Epithelial cell of proximal tubule (primary cell): ENCODE results near the gene HSPA1L. TPM values are rescaled to one million over a fixed set of nuclear protein-coding genes. Genes with fewer than 3 reads are reported as not detected.

Source experiments
- DNase-seq: peaks from one replicate; pipeline ENCODE4 v3.0.0-alpha.2; 2011; ENCODE audit warnings: low read depth
- H3K4me3 ChIP-seq: 2 replicates; pipeline ENCODE4 v1.5.1; 2011; ENCODE audit warnings: low read depth, mild to moderate bottlenecking, low read length
- total RNA-seq: library from RNA; depleted of rRNA; stranded (reverse); fragments of >200 nt; gene quantifications from 2 replicates; pipeline ENCODE4 v1.2.3, GENCODE V29; 2015
- TF ChIP-seq, protein P1 (sequence below): conservative IDR thresholded peaks from 2 replicates; pipeline ENCODE4 v1.5.1; 2012; ENCODE audit warnings: low read depth, mild to moderate bottlenecking, low read length

Gene HSPA1L
- total RNA-seq, 1 donor from 2014 or later, result 0.35 TPM

GRCh38 chr6:31769684-31770371 lies 45.3 kb downstream of the HSPA1L start:
- TF ChIP-seq, protein P1, sequence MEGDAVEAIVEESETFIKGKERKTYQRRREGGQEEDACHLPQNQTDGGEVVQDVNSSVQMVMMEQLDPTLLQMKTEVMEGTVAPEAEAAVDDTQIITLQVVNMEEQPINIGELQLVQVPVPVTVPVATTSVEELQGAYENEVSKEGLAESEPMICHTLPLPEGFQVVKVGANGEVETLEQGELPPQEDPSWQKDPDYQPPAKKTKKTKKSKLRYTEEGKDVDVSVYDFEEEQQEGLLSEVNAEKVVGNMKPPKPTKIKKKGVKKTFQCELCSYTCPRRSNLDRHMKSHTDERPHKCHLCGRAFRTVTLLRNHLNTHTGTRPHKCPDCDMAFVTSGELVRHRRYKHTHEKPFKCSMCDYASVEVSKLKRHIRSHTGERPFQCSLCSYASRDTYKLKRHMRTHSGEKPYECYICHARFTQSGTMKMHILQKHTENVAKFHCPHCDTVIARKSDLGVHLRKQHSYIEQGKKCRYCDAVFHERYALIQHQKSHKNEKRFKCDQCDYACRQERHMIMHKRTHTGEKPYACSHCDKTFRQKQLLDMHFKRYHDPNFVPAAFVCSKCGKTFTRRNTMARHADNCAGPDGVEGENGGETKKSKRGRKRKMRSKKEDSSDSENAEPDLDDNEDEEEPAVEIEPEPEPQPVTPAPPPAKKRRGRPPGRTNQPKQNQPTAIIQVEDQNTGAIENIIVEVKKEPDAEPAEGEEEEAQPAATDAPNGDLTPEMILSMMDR, result peak; percentile 91
- no peak overlapping the region for H3K4me3 ChIP-seq
- DNase-seq, result no peak

DNA sequence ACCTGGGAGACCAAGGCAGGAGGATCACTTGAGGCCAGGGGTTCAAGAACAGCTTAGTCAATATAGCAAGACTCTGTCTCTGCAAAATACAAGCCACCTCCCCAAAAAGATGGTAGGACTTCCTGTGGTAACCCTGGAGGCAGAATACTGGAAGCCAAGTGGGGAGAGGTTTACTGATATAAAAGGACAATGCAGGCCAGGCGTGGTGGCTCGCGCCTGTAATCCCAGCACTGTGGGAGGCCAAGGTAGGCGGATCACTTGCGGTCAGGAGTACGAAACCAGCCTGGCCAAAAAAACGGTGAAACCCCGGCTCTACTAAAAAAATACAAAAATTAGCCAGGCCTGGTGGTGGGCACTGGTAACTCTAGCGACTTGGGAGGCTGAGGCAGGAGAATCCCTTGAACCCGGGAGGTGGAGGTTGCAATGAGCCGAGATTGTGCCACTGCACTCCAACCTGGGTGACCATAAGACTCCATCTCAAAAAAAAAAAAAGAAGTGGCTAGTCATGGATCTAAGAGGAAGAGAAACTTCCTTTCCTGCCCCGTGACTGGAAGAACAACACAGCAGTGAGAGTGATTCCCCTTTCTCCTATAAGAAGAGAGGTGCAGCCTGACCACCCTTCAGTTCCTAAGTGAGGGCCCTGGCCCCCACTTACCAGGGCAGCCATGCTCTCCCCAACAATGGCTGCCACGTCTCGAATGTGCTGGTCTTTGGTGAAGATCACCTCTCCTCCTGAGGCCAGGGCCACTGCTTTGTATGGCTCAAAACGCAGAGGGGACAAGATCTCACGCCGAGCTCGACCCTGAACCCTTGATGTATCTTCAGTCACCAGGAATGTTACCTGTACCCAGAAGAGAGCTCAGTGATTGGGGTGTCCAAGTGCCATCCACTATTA lies 46.5 kb downstream of the HSPA1L start:
- no peak overlapping the region for H3K4me3 ChIP-seq
- no peak for DNase-seq
- TF ChIP-seq, protein P1, result no peak

DNA sequence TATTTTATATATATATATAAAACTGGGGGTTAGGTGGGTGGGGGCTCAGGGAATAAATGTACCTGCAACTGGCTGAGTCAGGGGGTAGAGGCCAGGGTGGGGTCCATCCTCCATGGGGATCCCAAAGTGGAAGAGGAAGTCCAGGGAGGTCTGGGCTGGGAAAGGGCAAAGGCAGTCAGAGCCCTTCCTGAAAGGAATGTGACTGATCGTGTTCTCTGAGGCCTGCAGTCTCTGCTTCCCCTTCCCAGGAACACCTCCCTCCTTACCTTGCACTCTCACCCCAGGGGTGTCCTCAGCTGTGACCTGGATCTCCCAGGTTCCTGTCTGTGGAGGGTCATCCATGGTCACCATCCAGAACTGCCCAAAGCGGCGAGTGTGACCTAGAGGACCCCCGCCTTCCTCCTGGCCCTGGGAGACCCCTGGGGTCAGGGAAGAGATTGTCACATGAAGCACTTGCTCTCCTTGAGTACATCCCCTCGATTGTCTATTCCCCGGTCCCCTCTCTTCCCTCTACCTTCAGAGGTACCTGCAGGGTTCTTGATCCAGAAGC lies 47.9 kb downstream of the HSPA1L start:
- H3K4me3 ChIP-seq, result no peak overlapping the region
- TF ChIP-seq, protein P1, result no peak
- DNase-seq, result no peak

GRCh38 chr6:31765910-31766794 lies 48.9 kb downstream of the HSPA1L start:
- H3K4me3 ChIP-seq, result peak overlapping the region; percentile 27
- no peak for DNase-seq
- TF ChIP-seq, protein P1, result no peak

DNA sequence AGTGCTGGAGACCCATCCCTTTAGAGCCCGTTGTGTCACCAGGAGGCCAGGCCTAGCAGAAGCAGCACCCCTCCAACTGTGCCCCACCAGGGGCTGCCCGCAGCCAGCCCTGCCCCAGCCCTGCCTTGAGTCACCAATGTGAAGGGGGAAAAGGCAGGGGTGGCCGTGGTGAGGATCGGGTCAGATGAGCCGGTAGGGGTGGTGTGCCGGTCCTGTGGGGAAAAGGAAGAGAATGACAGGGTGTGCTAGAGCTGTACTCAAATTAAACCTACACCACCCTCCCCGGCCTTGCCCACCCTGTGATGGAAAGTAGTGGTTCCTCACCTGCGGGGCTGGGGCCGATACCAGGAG lies 49.5 kb downstream of the HSPA1L start:
- H3K4me3 ChIP-seq, result no peak overlapping the region

GRCh38 chr6:31764198-31764597 lies 50.9 kb downstream of the HSPA1L start:
- no peak for DNase-seq
- TF ChIP-seq, protein P1, result no peak
- H3K4me3 ChIP-seq, result no peak overlapping the region

More for the DNA sequence above, 49.5 kb downstream of the HSPA1L start:
- DNase-seq, result no peak
- TF ChIP-seq, protein P1, result no peak
